ENCODE measurements around the gene NVL. TPM values are rescaled to one million over a fixed set of nuclear protein-coding genes. Genes with fewer than 3 reads are reported as not detected.
"Not testable (repeated sequence)": the region's sequence is repeated elsewhere in the genome, so short reads cannot be mapped to it uniquely, and the experiment has no call there.

Gene NVL
- total and polyA plus RNA-seq, 10 of the 15 experiments (the other 5 are each of a cell fraction or from before 2014, with no cell fraction given): 20.3 to 49.6 (median 35.2) TPM

DNA sequence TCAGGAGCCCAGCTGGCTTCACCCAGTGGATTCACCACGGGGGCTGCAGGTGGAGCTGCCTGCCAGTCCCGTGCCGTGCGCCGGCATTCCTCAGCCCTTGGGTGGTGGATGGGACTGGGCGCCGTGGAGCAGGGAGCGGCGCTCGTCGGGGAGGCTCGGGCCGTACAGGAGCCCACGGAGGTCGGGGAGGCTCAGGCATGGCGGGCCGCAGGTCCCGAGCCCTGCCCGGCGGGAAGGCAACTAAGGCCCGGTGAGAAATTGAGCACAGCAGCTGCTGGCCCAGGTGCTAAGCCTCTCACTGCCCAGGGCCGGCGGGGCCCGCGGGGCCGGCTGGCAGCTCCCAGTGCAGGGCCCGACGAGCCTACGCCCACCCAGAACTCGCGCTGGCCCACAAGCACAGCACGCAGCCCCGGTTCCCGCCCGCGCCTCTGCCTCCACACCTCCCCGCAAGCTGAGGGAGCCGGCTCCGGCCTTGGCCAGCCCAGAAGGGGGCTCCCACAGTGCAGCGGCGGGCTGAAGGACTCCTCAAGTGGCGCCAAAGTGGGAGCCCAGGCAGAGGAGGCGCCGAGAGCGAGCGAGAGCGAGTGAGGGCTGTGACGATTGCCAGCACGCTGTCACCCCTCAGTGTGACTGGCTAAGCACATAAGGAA, 22.6 kb upstream of the NVL start:
- H3K4me2 ChIP-seq (ENCODE audit: control insufficient read depth, insufficient read depth); H3K4me1 ChIP-seq (ENCODE audit: control insufficient read depth, insufficient read depth, low read length); H3K27me3 ChIP-seq (replicated peaks in 1 of 2; ENCODE audit: control insufficient read depth in 2 of 2, insufficient read depth in 2 of 2, low read length in 1 of 2); H4K20me1 ChIP-seq (ENCODE audit: control insufficient read depth, insufficient read depth); H3K79me2 ChIP-seq (ENCODE audit: control insufficient read depth, insufficient read depth, low read length); intact Hi-C loops (cut with micrococcal nuclease; ENCODE audit: unreplicated experiment); FAIRE-seq; POLR2A ChIA-PET; in situ Hi-C loops (cut with MboI); H3K36me3 ChIP-seq (ENCODE audit: control insufficient read depth in 2 of 2, insufficient read depth in 2 of 2, low read length in 1 of 2); DNase-seq (ENCODE audit: low read depth, low spot score); H3K9me3 ChIP-seq (replicated peaks; ENCODE audit: control insufficient read depth, insufficient read depth, low read length); RAD21 ChIA-PET (ENCODE audit: unreplicated experiment); H2AFZ ChIP-seq (ENCODE audit: control insufficient read depth, low read depth, low read length); ATAC-seq; BruUV-seq (replicated peaks); H3K27ac ChIP-seq (ENCODE audit: control insufficient read depth, insufficient read depth); H3K4me3 ChIP-seq; H3K9ac ChIP-seq (ENCODE audit: control insufficient read depth, insufficient read depth, low read length): not testable (repeated sequence)
- 94% methylated on average over 42 of the region's 49 CpGs for WGBS (ENCODE audit: insufficient coverage, insufficient replicate concordance, low lambda C conversion rate, missing lambda C conversion rate)
- CTCF ChIA-PET: interaction anchor here (1.1 to 2.3 kb wide), 2 partner anchors 19 to 105 kb away, joined by 3 to 10 read pairs; no protein-coding TSS in a partner anchor
- SMC1A ChIA-PET (ENCODE audit: uncharacterized antibody, unreplicated experiment): interaction anchor here (1.3 to 1.5 kb wide), 3 partner anchors 8 to 17 kb away, joined by 3 to 7 read pairs (median 3); no protein-coding TSS in a partner anchor

DNA sequence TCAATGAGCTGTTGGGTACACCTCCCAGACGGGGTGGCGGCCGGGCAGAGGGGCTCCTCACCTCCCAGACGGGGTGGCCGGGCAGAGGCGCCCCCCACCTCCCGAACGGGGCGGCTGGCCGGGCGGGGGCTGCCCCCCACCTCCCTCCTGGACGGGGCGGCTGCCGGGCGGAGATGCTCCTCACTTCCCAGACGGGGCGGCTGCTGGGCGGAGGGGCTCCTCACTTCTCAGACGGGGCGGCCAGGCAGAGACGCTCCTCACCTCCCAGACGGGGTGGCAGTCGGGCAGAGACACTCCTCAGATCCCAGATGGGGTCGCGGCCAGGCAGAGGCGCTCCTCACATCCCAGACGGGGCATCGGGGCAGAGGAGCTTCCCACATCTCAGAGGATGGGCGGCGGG, 19.7 kb upstream of the NVL start:
- H4K20me1 ChIP-seq (ENCODE audit: control insufficient read depth, insufficient read depth); SMC1A ChIA-PET (ENCODE audit: uncharacterized antibody, unreplicated experiment); H3K79me2 ChIP-seq (ENCODE audit: control insufficient read depth, insufficient read depth, low read length); BruUV-seq (replicated peaks); POLR2A ChIA-PET; H3K9ac ChIP-seq (ENCODE audit: control insufficient read depth, insufficient read depth, low read length); H3K27ac ChIP-seq (ENCODE audit: control insufficient read depth, insufficient read depth); RAD21 ChIA-PET (ENCODE audit: unreplicated experiment); H3K4me1 ChIP-seq (ENCODE audit: control insufficient read depth, insufficient read depth, low read length); H3K9me3 ChIP-seq (replicated peaks; ENCODE audit: control insufficient read depth, insufficient read depth, low read length); H2AFZ ChIP-seq (ENCODE audit: control insufficient read depth, low read depth, low read length); H3K36me3 ChIP-seq (ENCODE audit: control insufficient read depth in 2 of 2, insufficient read depth in 2 of 2, low read length in 1 of 2); H3K27me3 ChIP-seq (replicated peaks in 1 of 2; ENCODE audit: control insufficient read depth in 2 of 2, insufficient read depth in 2 of 2, low read length in 1 of 2); H3K4me2 ChIP-seq (ENCODE audit: control insufficient read depth, insufficient read depth); DNase-seq (ENCODE audit: low read depth, low spot score); FAIRE-seq; ATAC-seq; H3K4me3 ChIP-seq; intact Hi-C loops (cut with micrococcal nuclease; ENCODE audit: unreplicated experiment): not testable (repeated sequence)
- CTCF ChIA-PET: interaction anchor here (1.4 kb wide), 1 partner anchor 233 kb away, joined by 5 read pairs; no protein-coding TSS in a partner anchor
- in situ Hi-C loops (cut with MboI): loop anchor here (25.0 kb wide), 2 partner anchors 537 to 1212 kb away; partner anchors contain the start of gene TLR5
- WGBS (ENCODE audit: insufficient coverage, insufficient replicate concordance, low lambda C conversion rate, missing lambda C conversion rate): 65% methylated on average over 25 of the region's 30 CpGs
